HG03095 (cell line): ENCODE measurements around the gene REN.

Experiments used
- ATAC-seq: cut with Tn5 transposase; IDR thresholded peaks from one replicate; pipeline ENCODE4 v1.9.1; 2021; ENCODE audit warnings: moderate library complexity; ENCODE audit not compliant: unreplicated experiment

REN gene

GRCh38 chr1:204110894-204111633 lies 55.1 kb downstream of the REN start:
- ATAC-seq, result no peak

- ATAC-seq, result no peak
Observed at GRCh38 chr1:204108312-204109141, 57.6 kb downstream of the REN start.

- no peak for ATAC-seq
Observed at GRCh38 chr1:204107892-204108291, 58.2 kb downstream of the REN start.

GRCh38 chr1:204106825-204107224 lies 59.3 kb downstream of the REN start:
- no peak for ATAC-seq

- ATAC-seq, result no peak
Observed at GRCh38 chr1:204105131-204105515, 61.0 kb downstream of the REN start.
